Measurements from ENCODE around the gene RTN4. TPM values are rescaled to one million over a fixed set of nuclear protein-coding genes. Genes with fewer than 3 reads are reported as not detected.

RTN4 gene
- total RNA-seq, 1 experiment from 2014 or later = 200 TPM

DNA sequence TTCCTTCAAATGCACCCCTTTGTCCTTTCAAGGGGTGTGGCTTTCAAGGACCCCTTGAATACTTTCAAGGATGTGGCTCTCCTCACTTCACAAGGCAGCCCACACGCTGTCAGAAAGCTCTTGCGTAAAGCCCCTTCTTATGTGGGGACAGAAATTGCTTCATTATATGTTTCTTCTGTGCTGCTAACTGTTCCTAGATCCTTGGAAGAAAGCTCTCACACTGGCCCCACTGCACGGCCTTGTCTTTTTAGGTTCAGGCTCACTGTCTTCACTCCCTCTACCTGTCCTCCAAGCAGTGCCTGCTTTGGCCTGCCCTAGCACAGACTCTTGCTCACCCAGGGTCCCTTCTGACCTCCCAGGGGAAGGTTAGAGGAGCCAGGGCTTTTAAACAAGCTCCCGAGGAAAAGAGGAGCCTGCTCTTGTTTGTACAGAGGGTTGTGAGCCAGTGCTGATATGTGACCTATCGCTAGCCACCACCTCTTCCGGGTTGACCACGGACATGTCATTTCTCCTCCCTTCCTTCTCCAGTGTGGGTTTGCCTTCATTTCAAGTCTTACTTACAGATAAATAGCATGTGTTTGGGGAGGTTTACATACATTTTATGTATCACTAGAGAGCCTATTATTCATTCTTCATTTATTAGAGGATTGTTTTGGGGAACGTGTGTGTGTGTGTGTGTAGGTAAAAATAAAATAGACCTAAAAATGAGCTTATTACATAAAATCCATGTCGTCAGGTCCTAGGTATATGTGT lies 94.7 kb downstream of the RTN4 start:
- H3K27ac Mint-ChIP-seq = peak overlapping the region in 1 of 3 experiments; percentile 37; a peak in 2 of 7 replicates

More for the DNA sequence above, 94.7 kb downstream of the RTN4 start:
- H3K79me2 ChIP-seq (ENCODE audit: insufficient read depth, low read length) = no peaks in the 10 kb centered on the region
- Mint-ChIP-seq H3K4me1 (peaks cover 10 to 26% of the 10 kb centered on the region in 2 experiments), H3K27me3 (ENCODE audit: low read depth) (no peaks in the 10 kb centered on the region; the same call in 1 of the 2 replicates), H3K36me3 (ENCODE audit: insufficient read depth in 1 of 3, low read depth in 3 of 3) (no peaks in the 10 kb centered on the region), H3K4me3 (no peak overlapping the region), H3K9me3 (no peaks in the 10 kb centered on the region)
- H3K9ac ChIP-seq (ENCODE audit: extremely low read depth, insufficient read length, low read length) = no peak overlapping the region
- no peak overlapping the region for H4K5ac ChIP-seq (ENCODE audit: insufficient read length, low read depth, low read length)
- H2BK5ac ChIP-seq (ENCODE audit: insufficient read length, low read length) = no peak overlapping the region
- H3K14ac ChIP-seq (ENCODE audit: insufficient read depth, low read length) = no peak overlapping the region
- no peaks in the 10 kb centered on the region for H4K20me1 ChIP-seq (ENCODE audit: control insufficient read depth, insufficient read depth, insufficient read length)
- TF ChIP-seq CTCF (conservative IDR thresholded peaks at IDR 0.05) = no peak
- H3K4me1 ChIP-seq (ENCODE audit: insufficient read depth, low read length) = no peaks in the 10 kb centered on the region
- no peak overlapping the region for H3K18ac ChIP-seq (ENCODE audit: insufficient read length, low read depth, low read length)
- H4K91ac ChIP-seq (ENCODE audit: insufficient read length, low read depth, low read length) = no peak overlapping the region
- H3K23ac ChIP-seq (ENCODE audit: insufficient read length, low read depth, low read length) = no peak overlapping the region
- H2BK20ac ChIP-seq (ENCODE audit: low read depth, low read length, poor library complexity, severe bottlenecking) = no peak overlapping the region
- H3T11ph ChIP-seq (ENCODE audit: low read length) = no peak overlapping the region
- no peak overlapping the region for H2AFZ ChIP-seq (ENCODE audit: low read length)
- H3K9me3 ChIP-seq (ENCODE audit: control insufficient read depth, low read depth, low read length) = no peaks in the 10 kb centered on the region
- H3K4ac ChIP-seq (ENCODE audit: low read depth, low read length) = no peak overlapping the region
- no CpG with 5 or more reads among the region's 9 CpGs for WGBS (ENCODE audit: extremely low coverage, insufficient read length, low lambda C conversion rate)
- H2BK120ac ChIP-seq (ENCODE audit: low read depth, low read length, poor library complexity, severe bottlenecking) = no peak overlapping the region
- H3K79me1 ChIP-seq (ENCODE audit: insufficient read depth, low read depth, low read length, poor library complexity, severe bottlenecking) = no peaks in the 10 kb centered on the region
- H3K56ac ChIP-seq (ENCODE audit: insufficient read length, low read depth, low read length) = no peak overlapping the region
- H3K27me3 ChIP-seq (ENCODE audit: insufficient read depth, low read length) = no peaks in the 10 kb centered on the region
- no peak for DNase-seq
- H4K8ac ChIP-seq (replicated peaks; ENCODE audit: insufficient read length, low read depth, low read length) = no peak overlapping the region
- no peak overlapping the region for H3K27ac ChIP-seq (ENCODE audit: insufficient read length, low read depth, low read length)
- H3K23me2 ChIP-seq (ENCODE audit: insufficient read length, low read depth, low read length, poor library complexity, severe bottlenecking) = no peaks in the 10 kb centered on the region
- no peak overlapping the region for H2BK12ac ChIP-seq (ENCODE audit: insufficient read length, low read depth, low read length)
- no peak overlapping the region for H3K4me2 ChIP-seq (ENCODE audit: insufficient read depth, insufficient read length, low read length)
- no peak overlapping the region for H2BK15ac ChIP-seq (ENCODE audit: low read depth, low read length)
- no peak overlapping the region for H2AK5ac ChIP-seq (ENCODE audit: insufficient read length, low read length)

Measured in H9 (cell line).